Stimulated activated CD8-positive, alpha-beta memory T cell treated with anti-CD3 and anti-CD28 coated beads, Interleukin-4, amount 100 ng/mL, for 1 hour (primary cell): ENCODE data around the gene KRT33B.
A peak's percentile ranks its signal among the peaks of the same experiment; 100 is the strongest.
"Not testable (repeated sequence)": the region's sequence is repeated elsewhere in the genome, so short reads cannot be mapped to it uniquely, and the experiment has no call there.

Experiments used
- DNase-seq, 2 donors: peaks; one replicate each; pipeline ENCODE4 v3.0.0-alpha.2; 2020; ENCODE audit warnings: low read depth in 2 of 2, low spot score in 1 of 2

Gene KRT33B

GRCh38 chr17:41347869-41348760 is 21.5 kb downstream of the KRT33B start:
- no peak for DNase-seq

DNA sequence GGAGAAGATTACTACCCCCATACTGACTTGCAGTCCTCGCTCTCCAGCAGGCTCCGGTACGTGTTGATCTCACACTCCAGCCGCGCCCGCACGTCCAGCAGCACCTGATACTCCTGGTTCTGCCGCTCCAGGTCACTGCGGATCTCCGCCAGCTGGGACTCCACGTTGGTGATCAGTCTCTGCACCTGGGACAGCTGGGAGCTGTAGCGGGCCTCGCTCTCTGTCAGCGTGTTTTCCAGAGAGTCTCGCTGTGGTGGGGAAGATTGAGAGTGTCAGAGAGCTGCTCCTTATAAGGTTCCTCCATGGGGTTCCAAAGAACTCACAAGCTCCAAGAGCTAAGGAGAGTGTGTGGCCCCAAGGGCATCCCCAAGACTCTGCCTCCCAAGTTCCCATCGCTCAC is 23.2 kb downstream of the KRT33B start:
- DNase-seq = not testable (repeated sequence)

- no peak for DNase-seq
Measured at GRCh38 chr17:41345992-41346391, 23.6 kb downstream of the KRT33B start.

DNA sequence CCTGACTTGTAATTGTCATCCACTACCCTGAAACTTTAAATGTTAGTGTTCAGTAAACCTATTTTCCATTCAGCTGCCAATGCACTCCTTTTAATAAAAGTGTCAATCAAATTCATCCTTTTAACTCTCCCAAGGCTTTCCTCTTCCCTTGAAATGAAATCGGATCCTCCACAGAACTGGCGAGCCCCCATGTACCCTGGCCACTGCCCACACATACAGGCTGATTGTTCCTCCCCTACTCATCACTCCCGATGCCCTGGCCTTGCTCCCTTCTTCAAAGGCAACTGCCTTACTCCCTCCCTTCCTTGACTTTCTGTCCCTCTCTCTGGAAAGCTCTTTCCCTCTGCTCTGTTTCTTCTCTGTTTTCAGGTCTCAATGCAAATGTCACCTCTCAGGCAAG is 26.6 kb downstream of the KRT33B start:
- no peak for DNase-seq

DNA sequence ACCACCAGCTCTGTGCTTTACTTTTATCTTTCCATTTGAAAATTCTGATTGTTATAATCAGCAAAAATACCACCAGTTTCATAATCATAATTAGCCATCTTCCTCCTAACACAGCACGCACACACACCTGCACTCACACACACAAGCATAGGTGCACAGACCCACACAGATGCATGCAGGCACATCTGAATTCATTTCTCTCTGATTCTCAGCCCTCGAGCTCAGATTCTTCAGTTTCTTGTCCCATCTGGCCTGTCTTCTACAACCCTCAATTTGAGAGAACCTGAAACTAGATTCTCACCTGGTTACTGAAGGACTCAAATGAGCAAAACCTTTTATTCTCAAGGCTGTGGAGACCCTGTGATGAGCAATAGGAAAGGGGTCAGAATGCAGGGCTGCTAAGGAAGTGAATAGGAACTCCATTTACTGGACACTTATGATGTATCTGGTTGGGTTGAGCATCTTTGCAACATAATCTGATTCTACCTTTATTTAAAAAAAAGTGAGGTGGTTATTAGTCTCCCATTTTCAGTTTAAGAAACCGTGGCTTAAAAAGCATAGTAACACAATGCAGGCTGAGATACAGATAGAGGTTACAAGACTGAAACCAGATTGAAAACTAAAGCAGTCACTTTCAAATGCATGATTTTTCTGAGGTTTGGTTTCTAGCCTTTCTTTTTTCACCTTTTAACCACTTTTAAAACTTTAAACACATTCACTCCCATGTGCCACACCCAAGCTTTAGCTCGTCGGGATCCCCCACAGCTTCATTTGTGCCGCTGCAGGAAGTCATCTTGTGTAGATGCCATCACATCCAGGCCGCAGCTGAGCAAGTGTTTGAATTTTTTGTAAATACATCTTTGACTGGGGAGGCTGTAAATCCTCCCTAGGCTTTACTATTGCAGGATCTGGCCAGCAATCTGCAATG is 28.4 kb downstream of the KRT33B start:
- DNase-seq = peak in 1 of 2 donors; percentile 13

DNA sequence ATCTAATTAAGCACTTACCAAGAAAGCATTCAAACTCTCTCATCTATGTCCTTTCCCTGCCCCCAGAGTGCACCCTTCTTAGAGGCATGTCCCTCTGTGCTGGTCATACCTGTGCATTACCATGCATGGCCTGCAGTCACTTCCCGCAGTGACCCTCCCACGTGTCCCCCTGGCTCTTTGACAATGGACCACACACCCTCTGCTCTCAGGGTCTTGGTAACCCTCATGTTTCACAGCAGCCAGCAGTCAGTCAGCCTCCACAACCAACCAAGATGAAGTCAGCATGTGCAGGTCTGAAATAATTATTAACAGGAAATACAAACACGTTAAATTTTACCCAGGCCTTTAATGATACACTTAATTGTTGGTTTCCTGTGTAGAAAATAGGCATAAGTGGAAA is 29.1 kb downstream of the KRT33B start:
- DNase-seq = no peak

DNA sequence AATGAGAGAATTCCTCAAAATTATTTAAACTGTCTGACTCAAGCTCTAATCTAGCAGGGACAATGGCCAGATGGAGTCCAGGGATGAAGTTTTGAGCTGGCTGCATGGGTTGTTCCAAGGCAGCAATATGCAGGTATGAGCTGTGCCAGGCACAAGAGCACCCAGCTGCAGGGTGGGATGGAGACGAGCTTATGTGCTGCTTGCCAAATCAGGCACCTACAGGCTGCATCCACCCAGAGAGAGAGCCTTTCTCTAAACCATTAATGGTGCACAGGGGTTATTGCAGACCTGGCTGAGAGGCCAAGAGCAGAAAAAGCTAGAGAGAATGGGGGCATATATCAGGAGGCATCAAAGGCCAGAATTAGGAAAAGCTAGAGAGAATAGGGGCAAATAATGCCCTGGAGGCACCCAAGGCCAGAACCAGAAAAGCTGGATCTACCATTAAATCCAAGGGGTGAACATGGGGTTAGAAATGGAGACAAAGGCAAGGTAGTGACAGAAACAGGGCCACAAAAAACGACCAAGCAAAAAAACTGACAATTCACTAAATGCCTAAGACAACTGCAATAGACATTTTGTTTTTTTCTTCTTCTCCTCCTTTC is 29.9 kb downstream of the KRT33B start:
- no peak for DNase-seq

DNA sequence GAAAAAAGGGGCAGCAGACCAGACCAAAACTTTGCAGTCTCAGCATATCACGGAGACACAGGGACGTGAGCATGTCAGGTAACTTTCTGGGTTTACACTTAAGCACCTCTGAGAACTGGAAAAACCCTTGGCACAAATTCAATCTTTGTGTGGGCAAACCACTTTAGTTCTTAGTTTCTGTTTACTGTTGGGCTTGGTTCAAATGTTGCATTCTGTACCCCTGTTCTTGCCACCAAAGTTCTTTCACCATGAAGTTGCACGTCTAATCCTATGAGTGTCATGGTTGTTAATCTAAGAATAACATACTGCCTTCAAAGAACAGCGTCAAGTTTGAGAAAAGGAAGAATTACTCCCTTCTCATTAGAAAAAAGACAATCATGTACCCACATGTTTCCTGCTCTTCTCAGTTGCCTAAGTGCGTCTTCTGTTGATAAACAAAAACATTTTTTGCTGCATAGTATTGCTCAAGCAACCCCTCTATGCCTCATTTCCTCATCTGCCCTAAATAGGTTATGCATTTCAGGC is 30.6 kb downstream of the KRT33B start:
- DNase-seq = no peak

GRCh38 chr17:41335747-41336146 is 33.9 kb downstream of the KRT33B start:
- DNase-seq = no peak

DNA sequence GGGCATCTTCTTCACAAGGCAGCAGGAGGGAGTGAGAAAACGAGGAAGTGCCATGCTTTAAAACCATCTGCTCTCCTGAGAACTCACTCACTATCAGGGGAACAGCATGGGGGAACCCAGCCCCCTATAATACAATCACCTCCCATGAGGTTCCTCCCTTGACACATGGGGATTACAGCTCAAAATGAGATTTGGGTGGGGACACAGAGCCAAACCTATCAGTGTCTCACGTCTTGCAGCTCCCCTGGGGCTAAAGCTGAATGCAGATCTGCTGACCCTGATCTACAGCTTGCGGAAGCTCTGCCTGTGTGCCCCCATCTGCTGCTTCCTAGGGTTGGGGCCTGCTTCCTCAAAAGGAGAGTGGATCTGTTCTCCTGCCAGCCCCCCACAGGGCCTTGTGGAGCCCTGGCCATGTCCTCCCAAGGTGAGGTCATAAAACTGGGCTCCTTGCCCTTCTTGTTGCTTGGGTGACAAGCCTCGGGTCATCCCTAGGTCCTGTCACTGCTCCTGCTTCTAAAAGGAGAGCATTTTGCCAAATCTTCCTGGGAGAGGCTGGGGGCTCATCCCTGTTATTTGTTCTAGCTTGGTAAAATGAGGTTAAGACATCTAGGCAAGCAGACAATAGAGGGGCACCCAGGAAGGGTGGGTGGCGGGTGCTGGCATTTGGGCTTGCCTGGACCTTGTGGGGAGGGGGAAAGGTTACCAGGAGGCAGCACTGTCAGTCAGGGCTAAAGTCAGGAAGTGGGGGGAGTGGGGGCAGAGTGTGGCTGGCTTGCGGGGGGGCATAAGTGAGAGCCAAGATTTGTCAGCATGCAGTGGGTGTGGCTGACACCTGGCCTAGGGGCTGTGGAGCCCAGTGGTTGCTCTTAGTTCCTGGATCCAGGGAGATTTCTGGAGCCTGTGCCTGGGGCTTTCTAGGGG is 35.0 kb downstream of the KRT33B start:
- no peak for DNase-seq

DNA sequence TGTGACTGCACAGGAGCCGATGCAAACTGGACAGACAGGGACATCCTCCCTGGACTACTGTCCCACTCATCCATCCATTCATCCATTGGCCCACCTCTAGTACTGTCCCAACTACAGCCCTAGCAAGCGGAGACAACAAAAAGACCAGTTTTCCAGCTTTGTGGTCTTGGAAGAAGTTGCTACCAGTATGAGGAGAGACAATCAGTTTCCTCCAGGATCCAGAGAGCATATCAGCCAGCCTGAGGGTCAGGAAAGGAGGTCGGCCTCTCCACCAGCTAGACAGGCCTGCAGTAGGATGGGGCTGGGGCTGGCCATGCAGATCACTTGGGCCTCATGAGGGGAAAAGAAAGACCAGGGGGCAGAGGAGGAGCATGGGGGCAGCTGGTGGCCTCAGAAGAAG is 35.8 kb downstream of the KRT33B start:
- no peak for DNase-seq

DNA sequence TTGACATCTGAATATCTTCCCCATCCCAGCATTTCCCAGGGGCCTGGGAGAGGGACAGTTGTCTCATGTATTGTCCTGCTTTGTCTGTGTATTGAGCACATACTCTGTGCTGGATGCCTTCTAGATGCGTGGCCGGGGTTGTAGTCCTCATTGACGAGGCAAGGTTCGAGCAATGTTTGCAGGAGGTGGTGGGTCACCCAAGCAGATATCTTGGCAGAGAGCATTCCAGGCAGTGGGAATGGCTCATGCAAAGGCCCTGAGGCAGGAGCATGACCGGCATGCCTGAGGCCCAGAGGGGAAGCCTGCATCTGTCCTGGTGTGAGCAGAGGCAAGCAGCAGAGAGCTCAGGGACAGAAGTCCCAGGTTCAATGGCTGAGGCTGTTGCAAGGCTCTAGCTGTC is 36.5 kb downstream of the KRT33B start:
- no peak for DNase-seq

DNA sequence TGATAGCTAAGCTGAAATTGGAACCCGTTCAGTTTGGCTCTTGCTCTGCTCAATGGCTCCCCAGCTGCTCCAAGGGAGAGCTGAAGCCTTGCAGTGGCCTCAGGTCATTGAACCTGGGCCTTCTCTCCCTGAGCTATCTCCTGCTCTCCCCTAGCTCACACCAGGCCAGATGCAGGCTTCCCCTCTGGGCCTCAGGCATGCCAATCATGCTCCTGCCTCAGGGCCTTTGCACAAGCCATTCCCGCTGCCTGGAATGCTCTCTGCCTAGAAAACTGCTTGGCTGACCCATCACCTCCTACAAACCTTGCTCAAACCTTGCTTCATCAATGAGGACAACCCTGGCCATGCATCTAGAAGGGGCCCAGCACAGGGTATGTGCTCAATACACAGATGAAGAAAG is 37.4 kb downstream of the KRT33B start:
- DNase-seq = no peak

- no peak for DNase-seq
Measured at GRCh38 chr17:41331606-41332005, 38.0 kb downstream of the KRT33B start.

GRCh38 chr17:41329279-41329948 is 40.2 kb downstream of the KRT33B start:
- DNase-seq = no peak

DNA sequence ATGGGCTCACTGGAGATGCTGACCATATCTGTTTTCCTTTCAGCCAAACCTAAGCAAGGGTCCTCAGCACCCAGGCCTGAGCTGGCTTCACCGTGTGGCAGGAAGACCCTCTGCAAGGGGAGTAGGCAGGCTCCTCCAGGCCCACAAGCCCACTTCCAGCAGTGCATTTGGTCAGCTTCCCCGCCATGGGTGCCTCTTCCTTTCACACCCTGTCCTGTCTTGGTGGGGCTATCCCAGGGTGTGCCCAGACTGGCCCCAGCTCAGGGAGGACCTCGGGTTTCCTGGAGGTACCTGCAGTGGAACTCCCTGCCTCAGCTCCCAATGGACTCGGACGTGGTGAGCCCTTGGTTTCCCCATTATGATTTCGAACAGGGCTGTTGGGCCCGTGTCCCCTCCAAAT is 41.4 kb downstream of the KRT33B start:
- no peak for DNase-seq

DNA sequence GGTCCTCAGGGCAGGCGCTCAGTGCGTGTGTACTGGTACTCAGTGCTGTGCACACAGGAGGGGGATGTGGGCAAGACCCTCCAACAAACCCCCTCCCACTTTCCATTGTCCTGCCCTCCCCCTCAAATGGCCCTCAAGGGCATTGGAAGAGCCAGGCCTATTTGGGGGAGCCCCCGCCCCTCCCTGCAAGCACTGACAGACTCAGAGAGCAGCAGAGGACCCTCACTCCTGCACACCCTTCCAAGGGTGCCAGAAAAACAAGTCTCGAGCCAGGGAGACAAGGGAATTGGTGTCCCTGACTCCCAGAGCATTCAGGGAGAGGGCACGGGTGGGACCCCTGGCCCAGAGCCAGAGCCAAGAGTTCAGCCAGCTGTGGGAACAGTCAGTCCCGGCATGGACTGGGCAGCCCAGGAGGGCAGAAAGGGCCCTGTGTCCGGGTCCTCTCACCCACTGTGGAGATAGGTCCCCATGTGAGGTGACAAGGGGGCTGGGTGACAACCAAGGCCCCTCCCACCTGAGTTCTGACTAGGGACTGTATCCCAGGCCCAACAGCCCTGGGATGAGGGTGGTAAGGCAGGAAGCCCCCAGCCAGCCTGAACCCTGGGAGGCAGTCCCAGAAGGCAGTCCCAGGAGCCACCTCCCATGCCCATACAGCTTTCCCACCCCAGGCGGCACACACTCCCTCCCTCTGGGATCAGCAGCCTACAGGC is 42.0 kb downstream of the KRT33B start:
- DNase-seq = no peak

GRCh38 chr17:41326173-41327145 is 43.2 kb downstream of the KRT33B start:
- DNase-seq = no peak
